PC-9 (cell line): ENCODE results near the gene CEP170B. TPM values are rescaled to one million over a fixed set of nuclear protein-coding genes. Genes with fewer than 3 reads are reported as not detected.

Source experiments
- BruUV-seq: library from RNA; stranded (reverse); fragments of 400-500 nt; replicated peaks from 2 replicates; lab custom pipeline; 2021; lab: Mats Ljungman, UMichigan
- CTCF ChIA-PET: fragments of 300-600 bp; sonication (Branson Sonifier 250); formaldehyde crosslinking; loops from one replicate; lab custom pipeline; 2022; ENCODE audit warnings: antibody characterized with exemption; lab: Charles Lee
- POLR2A ChIA-PET: fragments of 300-600 bp; sonication (Branson Sonifier 250); formaldehyde crosslinking; loops from one replicate; lab custom pipeline; 2022; ENCODE audit warnings: antibody characterized with exemption; ENCODE audit not compliant: unreplicated experiment; lab: Charles Lee
- DNase-seq, 2 experiments: peaks; one replicate each; pipeline versions ENCODE4 v3.0.0 to v3.0.0-alpha.2; 2015 to 2022; ENCODE audit warnings: mixed read lengths in 1 of 2
- H2AFZ ChIP-seq: fragments of 200-600 bp; sonication (generic); 2 replicates; pipeline ENCODE4 v1.8.1; 2017; ENCODE audit warnings: antibody characterized with exemption
- H3F3A ChIP-seq: fragments of 200-600 bp; sonication (generic); 2 replicates; pipeline ENCODE4 v1.8.1; 2017; ENCODE audit warnings: antibody characterized with exemption, mild to moderate bottlenecking, low read depth; ENCODE audit not compliant: insufficient read depth
- H3K27ac ChIP-seq: fragments of 200-600 bp; sonication (generic); 2 replicates; pipeline ENCODE4 v1.6.1; 2016; ENCODE audit warnings: mixed run types
- H3K27me3 ChIP-seq: fragments of 200-600 bp; sonication (generic); 2 replicates; pipeline ENCODE4 v1.6.1; 2016; ENCODE audit warnings: low read depth, mixed run types; ENCODE audit not compliant: insufficient read depth
- H3K36me3 ChIP-seq: fragments of 200-600 bp; sonication (generic); 2 replicates; pipeline ENCODE4 v1.6.1; 2016; ENCODE audit warnings: low read depth, mixed run types
- H3K4me1 ChIP-seq: fragments of 200-600 bp; sonication (generic); replicated peaks from 2 replicates; pipeline ENCODE4 v1.6.1; 2016; ENCODE audit warnings: mixed run types; ENCODE audit not compliant: insufficient read depth
- H3K4me2 ChIP-seq: fragments of 200-600 bp; sonication (generic); 2 replicates; pipeline ENCODE4 v1.6.1; 2017; ENCODE audit warnings: mixed run types
- H3K4me3 ChIP-seq: fragments of 200-600 bp; sonication (generic); 2 replicates; pipeline ENCODE4 v1.6.1; 2016; ENCODE audit warnings: mixed run types
- H3K79me2 ChIP-seq: fragments of 200-600 bp; sonication (generic); 2 replicates; pipeline ENCODE4 v1.6.1; 2017; ENCODE audit warnings: low read depth, mixed run types
- H3K9me2 ChIP-seq: fragments of 200-600 bp; sonication (generic); 2 replicates; pipeline ENCODE4 v1.8.1; 2017; ENCODE audit warnings: mild to moderate bottlenecking; ENCODE audit not compliant: insufficient read depth
- H3K9me3 ChIP-seq: fragments of 200-600 bp; sonication (generic); 2 replicates; pipeline ENCODE4 v1.8.1; 2016; ENCODE audit warnings: low read depth; ENCODE audit not compliant: insufficient read depth
- H4K20me1 ChIP-seq: fragments of 200-600 bp; sonication (generic); 2 replicates; pipeline ENCODE4 v1.8.1; 2017; ENCODE audit not compliant: insufficient read depth
- CTCF ChIP-seq: fragments of 200-600 bp; sonication (generic); conservative IDR thresholded peaks from 2 replicates; pipeline ENCODE4 v1.6.1; 2017; ENCODE audit warnings: mixed run types, antibody characterized with exemption, mild to moderate bottlenecking, moderate library complexity
- EZH2 ChIP-seq: fragments of 200-600 bp; sonication (generic); IDR thresholded peaks from 2 replicates; pipeline ENCODE4 v1.8.0; 2017; ENCODE audit warnings: antibody characterized with exemption, low read depth
- intact Hi-C: fragments of 100-400 bp; cut with micrococcal nuclease; formaldehyde crosslinking; loops from one replicate; pipeline ENCODE4 v1.10.0; 2022; ENCODE audit not compliant: unreplicated experiment
- total RNA-seq: library from RNA; stranded (reverse); gene quantifications from 2 replicates; pipeline ENCODE4 v1.2.3, GENCODE V29; 2021

Gene CEP170B
- total RNA-seq, 1 experiment from 2014 or later, result 25.7 TPM

DNA sequence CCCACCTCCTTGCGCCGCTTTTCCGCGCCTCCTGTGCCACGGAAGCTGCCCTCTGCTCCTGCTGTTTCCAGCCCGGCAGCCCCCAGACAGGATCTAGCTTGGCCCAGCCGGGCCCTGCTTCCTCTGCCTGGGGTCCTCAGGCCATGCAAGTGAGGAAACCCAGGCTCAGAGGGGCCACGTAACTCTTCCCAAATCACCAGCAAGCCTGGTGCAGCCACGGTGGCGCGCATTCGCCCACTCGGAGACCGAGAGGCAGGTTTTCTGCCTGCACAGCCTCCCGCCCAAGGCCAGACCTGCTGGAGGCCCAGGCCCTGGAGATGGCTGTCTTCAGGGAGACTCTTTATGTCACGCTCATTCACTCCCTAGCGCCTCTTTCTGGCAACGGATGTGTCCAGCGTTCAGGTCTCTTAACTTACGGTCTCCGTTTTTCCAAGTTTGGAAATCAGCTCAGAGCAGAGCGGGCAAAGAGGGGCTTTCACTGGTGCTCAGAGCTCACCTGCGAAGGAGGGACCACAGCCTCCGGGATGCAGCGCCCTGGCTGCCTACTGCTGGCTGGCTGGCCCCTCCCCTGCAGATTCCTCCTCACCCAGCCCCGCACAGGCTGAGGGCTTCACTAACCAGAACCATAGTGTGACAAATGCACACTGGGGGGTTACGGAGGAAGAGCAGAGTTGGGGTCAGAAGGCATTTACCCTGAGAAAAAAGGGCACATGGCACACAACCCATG lies 20.6 kb upstream of the CEP170B start:
- H4K20me1 ChIP-seq, result no peaks in the 10 kb centered on the region; the same call in 1 of the 2 replicates
- TF ChIP-seq EZH2 (no peak), CTCF (no peak)

DNA sequence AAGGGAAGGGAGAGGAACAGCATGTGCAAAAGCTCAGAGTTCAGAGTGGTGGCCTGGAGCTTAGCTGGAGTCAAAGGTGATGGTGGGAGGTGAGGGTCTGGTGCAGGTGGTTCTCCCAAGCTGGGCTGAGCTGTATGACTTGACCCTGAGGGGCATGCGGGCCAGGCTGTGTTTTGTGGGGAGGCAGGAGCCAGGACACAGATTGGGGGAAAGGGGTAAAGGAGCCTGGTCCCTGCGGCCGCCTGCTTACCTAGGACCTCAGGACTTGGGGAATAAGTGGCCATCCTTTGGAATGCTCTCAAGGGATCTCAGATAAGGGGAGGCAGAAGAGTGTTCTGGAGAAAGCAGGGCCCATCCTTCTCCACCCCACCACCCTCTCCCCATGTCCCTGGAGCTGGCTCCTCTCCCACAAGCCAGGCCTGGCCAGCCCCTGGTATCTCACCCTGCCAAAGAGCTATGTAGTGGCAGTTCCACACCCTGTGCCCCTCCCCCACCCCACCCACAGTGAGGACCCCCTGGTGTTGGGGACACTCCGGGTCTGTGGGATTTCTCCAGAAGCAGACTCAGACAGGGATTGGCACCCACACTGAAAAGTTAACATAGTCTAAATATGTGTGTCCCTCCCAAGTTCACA lies 19.9 kb upstream of the CEP170B start:
- H3F3A ChIP-seq, result no peaks in the 10 kb centered on the region; the same call in 1 of the 2 replicates
- intact Hi-C loops, result no loop called here
- no peaks in the 10 kb centered on the region for H3K27me3 ChIP-seq
- H3K9me3 ChIP-seq, result peaks cover 3% of the 10 kb centered on the region; the same call in 1 of the 2 replicates
- H3K27ac ChIP-seq, result no peak overlapping the region
- no peak overlapping the region for H3K4me3 ChIP-seq
- BruUV-seq, result no TSS peak
- no peak overlapping the region for H3K4me2 ChIP-seq
- no peaks in the 10 kb centered on the region for H3K4me1 ChIP-seq
- no peak for DNase-seq
- no peaks in the 10 kb centered on the region for H3K36me3 ChIP-seq
- no peaks in the 10 kb centered on the region; the same call in 1 of the 2 replicates for H4K20me1 ChIP-seq
- CTCF ChIA-PET, result no interaction called here
- H3K9me2 ChIP-seq, result no peaks in the 10 kb centered on the region
- H2AFZ ChIP-seq, result no peak overlapping the region
- POLR2A ChIA-PET, result no interaction called here
- TF ChIP-seq EZH2 (no peak), CTCF (no peak)
- H3K79me2 ChIP-seq, result no peaks in the 10 kb centered on the region

More for the DNA sequence above, 20.6 kb upstream of the CEP170B start:
- H3K4me3 ChIP-seq, result no peak overlapping the region
- no peak overlapping the region for H3K27ac ChIP-seq
- intact Hi-C loops, result no loop called here
- H3K79me2 ChIP-seq, result no peaks in the 10 kb centered on the region
- DNase-seq, result no peak
- peaks cover 7% of the 10 kb centered on the region; the same call in 1 of the 2 replicates for H3K9me3 ChIP-seq
- BruUV-seq, result no TSS peak
- H3K9me2 ChIP-seq, result no peaks in the 10 kb centered on the region
- no peaks in the 10 kb centered on the region for H3K36me3 ChIP-seq
- H3K4me2 ChIP-seq, result no peak overlapping the region
- H3F3A ChIP-seq, result no peaks in the 10 kb centered on the region; the same call in 1 of the 2 replicates
- ChIA-PET CTCF (no interaction called here), POLR2A (no interaction called here)
- no peaks in the 10 kb centered on the region for H3K27me3 ChIP-seq
- H3K4me1 ChIP-seq, result no peaks in the 10 kb centered on the region
- H2AFZ ChIP-seq, result no peak overlapping the region

- H3K4me2 ChIP-seq, result no peak overlapping the region
- TF ChIP-seq EZH2 (no peak), CTCF (no peak)
- ChIA-PET POLR2A (no interaction called here), CTCF (no interaction called here)
- no peaks in the 10 kb centered on the region for H3K4me1 ChIP-seq
- BruUV-seq, result no TSS peak
- no peaks in the 10 kb centered on the region for H3K9me3 ChIP-seq
- H4K20me1 ChIP-seq, result no peaks in the 10 kb centered on the region; the same call in 1 of the 2 replicates
- no peak overlapping the region for H3K27ac ChIP-seq
- no peak for DNase-seq
- H3K79me2 ChIP-seq, result no peaks in the 10 kb centered on the region
- no peaks in the 10 kb centered on the region for H3K36me3 ChIP-seq
- H3K9me2 ChIP-seq, result no peaks in the 10 kb centered on the region
- no peaks in the 10 kb centered on the region for H3K27me3 ChIP-seq
- intact Hi-C loops, result no loop called here
- no peaks in the 10 kb centered on the region; the same call in 1 of the 2 replicates for H3F3A ChIP-seq
- H3K4me3 ChIP-seq, result no peak overlapping the region
- H2AFZ ChIP-seq, result no peak overlapping the region
These were observed 19.1 kb upstream of the CEP170B start for GRCh38 chr14:104845834-104846441.
